ENCODE data around the gene RDX.
"Not testable (repeated sequence)": the region's sequence is repeated elsewhere in the genome, so short reads cannot be mapped to it uniquely, and the experiment has no call there.

RDX gene

GRCh38 chr11:110290591-110291334, 5.7 kb downstream of the RDX start:
- DNase-seq (ENCODE audit: low read depth), result no peak
- H3K4me3 ChIP-seq (ENCODE audit: low read length), result no peak overlapping the region
- TF ChIP-seq, protein P1, sequence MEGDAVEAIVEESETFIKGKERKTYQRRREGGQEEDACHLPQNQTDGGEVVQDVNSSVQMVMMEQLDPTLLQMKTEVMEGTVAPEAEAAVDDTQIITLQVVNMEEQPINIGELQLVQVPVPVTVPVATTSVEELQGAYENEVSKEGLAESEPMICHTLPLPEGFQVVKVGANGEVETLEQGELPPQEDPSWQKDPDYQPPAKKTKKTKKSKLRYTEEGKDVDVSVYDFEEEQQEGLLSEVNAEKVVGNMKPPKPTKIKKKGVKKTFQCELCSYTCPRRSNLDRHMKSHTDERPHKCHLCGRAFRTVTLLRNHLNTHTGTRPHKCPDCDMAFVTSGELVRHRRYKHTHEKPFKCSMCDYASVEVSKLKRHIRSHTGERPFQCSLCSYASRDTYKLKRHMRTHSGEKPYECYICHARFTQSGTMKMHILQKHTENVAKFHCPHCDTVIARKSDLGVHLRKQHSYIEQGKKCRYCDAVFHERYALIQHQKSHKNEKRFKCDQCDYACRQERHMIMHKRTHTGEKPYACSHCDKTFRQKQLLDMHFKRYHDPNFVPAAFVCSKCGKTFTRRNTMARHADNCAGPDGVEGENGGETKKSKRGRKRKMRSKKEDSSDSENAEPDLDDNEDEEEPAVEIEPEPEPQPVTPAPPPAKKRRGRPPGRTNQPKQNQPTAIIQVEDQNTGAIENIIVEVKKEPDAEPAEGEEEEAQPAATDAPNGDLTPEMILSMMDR (conservative IDR thresholded peaks at IDR 0.05; ENCODE audit: low read depth, low read length), result no peak

DNA sequence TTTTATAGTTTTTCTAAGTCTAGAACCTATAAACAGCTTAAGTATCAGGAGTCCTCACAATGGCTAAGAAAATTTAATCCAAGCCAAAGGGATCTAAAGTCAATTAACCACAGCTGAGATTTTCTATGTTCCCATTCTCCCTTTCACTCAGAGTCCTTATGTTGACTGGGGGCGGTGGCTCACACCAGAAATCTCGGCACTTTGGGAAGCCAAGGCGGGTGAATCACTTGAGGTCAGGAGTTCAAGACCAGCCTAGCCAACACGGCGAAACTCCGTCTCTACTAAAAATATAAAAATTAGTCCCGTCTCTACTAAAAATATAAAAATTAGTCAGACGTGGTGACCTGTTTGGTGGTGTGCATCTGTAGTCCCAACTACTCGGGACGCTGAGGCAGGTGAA, 6.9 kb downstream of the RDX start:
- H3K4me3 ChIP-seq (ENCODE audit: low read length), result no peak overlapping the region
- TF ChIP-seq, protein P1 (conservative IDR thresholded peaks at IDR 0.05; ENCODE audit: low read depth, low read length), result no peak
- no peak for DNase-seq (ENCODE audit: low read depth)

GRCh38 chr11:110287537-110287936, 8.9 kb downstream of the RDX start:
- TF ChIP-seq, protein P1 (conservative IDR thresholded peaks at IDR 0.05; ENCODE audit: low read depth, low read length), result no peak
- no peak overlapping the region for H3K4me3 ChIP-seq (ENCODE audit: low read length)
- no peak for DNase-seq (ENCODE audit: low read depth)

DNA sequence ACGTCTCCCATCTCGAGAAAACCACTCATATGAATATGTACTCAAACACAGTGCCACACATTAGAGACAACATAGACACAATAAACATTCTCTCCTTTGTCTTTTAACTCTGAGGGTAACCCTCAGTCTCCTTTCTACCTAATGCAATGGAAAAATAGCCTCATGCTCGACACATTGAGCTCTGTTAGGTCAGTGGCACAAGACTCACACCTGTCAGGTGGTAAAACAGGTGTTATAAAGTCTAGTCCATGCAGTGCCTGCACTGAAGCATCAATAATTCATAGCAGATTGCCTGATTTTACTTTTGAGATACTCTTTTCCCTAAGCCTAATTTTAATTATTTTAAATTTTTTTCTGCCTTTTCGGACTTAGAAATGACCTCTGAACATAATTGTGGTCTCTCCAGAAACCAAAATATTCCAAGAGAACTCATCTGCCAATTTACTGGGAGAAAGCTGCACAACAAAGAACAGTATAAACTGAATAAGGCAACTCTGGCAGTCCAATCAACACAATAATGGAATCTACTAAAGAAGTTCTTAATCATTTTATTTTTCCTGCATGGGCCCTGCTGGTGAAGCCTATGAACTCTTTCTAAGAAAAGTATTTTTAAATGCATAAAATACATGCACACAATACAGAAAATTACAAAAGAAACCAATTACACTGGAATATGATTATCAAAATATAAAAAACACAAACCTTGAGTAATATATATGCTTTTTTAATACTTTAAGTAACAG, 9.9 kb downstream of the RDX start:
- no peak overlapping the region for H3K4me3 ChIP-seq (ENCODE audit: low read length)
- TF ChIP-seq, protein P1 (conservative IDR thresholded peaks at IDR 0.05; ENCODE audit: low read depth, low read length), result no peak

DNA sequence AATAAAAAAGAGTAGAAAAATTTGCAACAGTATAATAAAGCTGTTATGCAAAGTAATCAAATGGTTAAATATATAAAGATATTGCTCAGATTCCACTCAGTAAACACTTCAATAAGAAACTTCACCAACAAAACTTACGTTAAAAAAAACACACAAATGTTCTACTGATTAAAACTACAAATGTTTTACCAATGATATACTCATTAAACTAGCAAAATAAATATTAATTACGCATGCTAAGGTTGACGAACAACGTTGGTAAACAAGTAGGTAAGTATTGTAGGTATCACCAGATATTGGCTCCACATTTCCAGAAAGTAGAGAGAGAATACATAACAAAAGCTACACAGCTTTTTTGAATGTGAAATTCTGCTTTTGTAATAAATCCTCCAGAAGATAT, 12.6 kb downstream of the RDX start:
- DNase-seq (ENCODE audit: low read depth), result no peak
- TF ChIP-seq, protein P1 (conservative IDR thresholded peaks at IDR 0.05; ENCODE audit: low read depth, low read length), result no peak
- no peak overlapping the region for H3K4me3 ChIP-seq (ENCODE audit: low read length)

More for the DNA sequence above, 9.9 kb downstream of the RDX start:
- no peak for DNase-seq (ENCODE audit: low read depth)

DNA sequence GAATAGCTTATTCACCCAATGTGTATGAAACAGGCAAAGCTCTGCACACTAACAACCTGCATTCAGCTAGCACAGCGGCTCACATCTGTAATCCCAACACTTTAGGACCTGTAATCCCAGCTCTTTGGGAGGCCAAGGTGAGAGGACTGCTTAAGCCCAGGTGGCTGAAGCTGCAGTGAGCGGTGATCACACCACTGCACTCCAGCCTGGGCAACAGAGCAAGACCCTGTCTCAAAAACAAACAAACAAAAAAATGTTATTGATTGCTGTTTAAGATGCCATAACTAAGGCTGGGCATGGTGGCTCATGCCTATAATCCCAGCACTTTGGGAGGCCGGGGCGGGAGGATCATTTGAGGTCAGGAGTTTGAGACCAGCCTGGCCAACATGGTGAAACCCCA, 15.8 kb downstream of the RDX start:
- DNase-seq (ENCODE audit: low read depth); H3K4me3 ChIP-seq (ENCODE audit: low read length): not testable (repeated sequence)

DNA sequence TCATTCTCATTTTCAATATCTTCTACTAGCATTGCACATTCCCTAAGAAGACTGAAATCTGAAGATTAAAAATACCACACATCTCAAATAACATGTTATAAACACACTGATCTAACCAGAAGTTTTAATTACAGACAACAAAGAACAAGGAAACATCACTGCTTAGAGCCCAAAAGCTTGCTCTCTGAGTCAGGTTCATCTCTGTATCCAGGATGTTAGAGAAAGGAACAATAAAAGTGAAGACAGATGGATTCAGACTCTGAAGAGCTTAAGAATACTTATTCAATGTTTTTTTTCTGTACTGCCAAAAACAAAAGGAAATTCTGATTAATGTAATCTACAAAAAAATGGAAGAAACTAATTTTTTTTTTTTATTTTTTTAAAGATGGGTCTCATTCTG, 16.5 kb downstream of the RDX start:
- TF ChIP-seq, protein P1 (conservative IDR thresholded peaks at IDR 0.05; ENCODE audit: low read depth, low read length), result no peak
- no peak overlapping the region for H3K4me3 ChIP-seq (ENCODE audit: low read length)
- DNase-seq (ENCODE audit: low read depth), result no peak

Measured in retinal pigment epithelial cell (primary cell).